Measurements from ENCODE around the gene NPHP4.

DNA sequence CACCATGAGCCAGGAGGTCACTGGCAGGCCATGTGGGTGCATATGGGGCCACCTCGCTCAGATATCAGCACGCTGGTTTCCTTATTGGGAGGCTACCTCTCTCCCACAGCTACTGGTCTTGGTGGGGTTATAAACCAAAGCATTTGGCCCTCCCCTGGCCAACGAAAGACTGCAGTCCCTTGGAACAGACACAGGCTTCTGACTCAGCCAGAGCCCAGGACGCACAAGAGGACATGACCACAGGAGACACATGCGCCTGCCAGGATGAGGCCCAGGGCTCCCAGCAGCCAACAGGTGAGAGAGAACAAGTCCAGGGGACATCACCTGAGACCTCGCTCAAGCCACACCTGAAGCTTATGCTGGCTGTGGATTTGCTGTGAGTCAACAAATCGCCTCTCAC lies 13.8 kb downstream of the NPHP4 start:
- TF ChIP-seq, protein P1, sequence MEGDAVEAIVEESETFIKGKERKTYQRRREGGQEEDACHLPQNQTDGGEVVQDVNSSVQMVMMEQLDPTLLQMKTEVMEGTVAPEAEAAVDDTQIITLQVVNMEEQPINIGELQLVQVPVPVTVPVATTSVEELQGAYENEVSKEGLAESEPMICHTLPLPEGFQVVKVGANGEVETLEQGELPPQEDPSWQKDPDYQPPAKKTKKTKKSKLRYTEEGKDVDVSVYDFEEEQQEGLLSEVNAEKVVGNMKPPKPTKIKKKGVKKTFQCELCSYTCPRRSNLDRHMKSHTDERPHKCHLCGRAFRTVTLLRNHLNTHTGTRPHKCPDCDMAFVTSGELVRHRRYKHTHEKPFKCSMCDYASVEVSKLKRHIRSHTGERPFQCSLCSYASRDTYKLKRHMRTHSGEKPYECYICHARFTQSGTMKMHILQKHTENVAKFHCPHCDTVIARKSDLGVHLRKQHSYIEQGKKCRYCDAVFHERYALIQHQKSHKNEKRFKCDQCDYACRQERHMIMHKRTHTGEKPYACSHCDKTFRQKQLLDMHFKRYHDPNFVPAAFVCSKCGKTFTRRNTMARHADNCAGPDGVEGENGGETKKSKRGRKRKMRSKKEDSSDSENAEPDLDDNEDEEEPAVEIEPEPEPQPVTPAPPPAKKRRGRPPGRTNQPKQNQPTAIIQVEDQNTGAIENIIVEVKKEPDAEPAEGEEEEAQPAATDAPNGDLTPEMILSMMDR (IDR thresholded peaks at IDR 0.05) = no peak
- TF ChIP-seq RELA (CRISPR knock-in tag; IDR thresholded peaks at IDR 0.05; ENCODE audit: borderline replicate concordance) = no peak
- no peak for TF ChIP-seq TCF7 (CRISPR knock-in tag; IDR thresholded peaks at IDR 0.05; ENCODE audit: low read depth)
- TF ChIP-seq, protein P2, sequence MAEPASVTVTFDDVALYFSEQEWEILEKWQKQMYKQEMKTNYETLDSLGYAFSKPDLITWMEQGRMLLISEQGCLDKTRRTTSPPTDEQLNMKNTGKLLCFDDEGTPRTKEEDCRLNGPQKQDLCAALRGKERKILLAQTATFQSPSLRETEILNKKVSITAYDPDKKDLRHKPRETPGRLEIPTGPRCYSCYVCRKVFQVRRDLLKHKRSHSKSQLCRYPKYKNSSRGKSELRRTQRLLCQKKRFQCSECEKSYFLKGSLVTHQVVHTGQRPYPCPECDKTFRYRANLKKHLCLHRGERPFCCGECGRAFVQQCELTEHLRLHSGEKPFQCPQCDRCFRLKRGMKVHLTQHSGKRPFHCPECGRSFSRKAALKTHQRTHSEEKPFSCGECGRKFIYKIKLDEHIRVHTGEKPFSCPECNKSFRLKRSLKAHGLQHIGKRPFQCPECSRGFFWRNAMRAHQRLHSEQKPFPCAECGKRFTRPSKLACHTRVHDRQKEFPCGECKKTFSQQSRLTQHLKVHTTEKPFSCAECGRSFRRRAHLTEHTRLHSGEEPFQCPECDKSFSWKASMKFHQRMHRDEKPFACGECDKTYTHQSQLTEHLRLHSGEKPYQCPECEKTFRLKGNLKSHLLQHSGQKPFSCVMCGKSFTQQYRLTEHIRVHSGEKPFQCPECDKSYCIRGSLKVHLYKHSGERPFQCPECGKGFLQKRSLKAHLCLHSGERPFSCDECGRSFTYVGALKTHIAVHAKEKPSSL (CRISPR knock-in tag; conservative IDR thresholded peaks at IDR 0.05) = no peak
- TF ChIP-seq, protein P3, sequence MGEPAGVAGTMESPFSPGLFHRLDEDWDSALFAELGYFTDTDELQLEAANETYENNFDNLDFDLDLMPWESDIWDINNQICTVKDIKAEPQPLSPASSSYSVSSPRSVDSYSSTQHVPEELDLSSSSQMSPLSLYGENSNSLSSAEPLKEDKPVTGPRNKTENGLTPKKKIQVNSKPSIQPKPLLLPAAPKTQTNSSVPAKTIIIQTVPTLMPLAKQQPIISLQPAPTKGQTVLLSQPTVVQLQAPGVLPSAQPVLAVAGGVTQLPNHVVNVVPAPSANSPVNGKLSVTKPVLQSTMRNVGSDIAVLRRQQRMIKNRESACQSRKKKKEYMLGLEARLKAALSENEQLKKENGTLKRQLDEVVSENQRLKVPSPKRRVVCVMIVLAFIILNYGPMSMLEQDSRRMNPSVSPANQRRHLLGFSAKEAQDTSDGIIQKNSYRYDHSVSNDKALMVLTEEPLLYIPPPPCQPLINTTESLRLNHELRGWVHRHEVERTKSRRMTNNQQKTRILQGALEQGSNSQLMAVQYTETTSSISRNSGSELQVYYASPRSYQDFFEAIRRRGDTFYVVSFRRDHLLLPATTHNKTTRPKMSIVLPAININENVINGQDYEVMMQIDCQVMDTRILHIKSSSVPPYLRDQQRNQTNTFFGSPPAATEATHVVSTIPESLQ (CRISPR knock-in tag; IDR thresholded peaks at IDR 0.05) = no peak
- TF ChIP-seq, protein P4, sequence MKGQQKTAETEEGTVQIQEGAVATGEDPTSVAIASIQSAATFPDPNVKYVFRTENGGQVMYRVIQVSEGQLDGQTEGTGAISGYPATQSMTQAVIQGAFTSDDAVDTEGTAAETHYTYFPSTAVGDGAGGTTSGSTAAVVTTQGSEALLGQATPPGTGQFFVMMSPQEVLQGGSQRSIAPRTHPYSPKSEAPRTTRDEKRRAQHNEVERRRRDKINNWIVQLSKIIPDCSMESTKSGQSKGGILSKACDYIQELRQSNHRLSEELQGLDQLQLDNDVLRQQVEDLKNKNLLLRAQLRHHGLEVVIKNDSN (CRISPR knock-in tag; IDR thresholded peaks at IDR 0.05) = no peak
- TF ChIP-seq, protein P5, sequence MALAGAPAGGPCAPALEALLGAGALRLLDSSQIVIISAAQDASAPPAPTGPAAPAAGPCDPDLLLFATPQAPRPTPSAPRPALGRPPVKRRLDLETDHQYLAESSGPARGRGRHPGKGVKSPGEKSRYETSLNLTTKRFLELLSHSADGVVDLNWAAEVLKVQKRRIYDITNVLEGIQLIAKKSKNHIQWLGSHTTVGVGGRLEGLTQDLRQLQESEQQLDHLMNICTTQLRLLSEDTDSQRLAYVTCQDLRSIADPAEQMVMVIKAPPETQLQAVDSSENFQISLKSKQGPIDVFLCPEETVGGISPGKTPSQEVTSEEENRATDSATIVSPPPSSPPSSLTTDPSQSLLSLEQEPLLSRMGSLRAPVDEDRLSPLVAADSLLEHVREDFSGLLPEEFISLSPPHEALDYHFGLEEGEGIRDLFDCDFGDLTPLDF (CRISPR knock-in tag; IDR thresholded peaks at IDR 0.05) = no peak
- TF ChIP-seq, protein P6, sequence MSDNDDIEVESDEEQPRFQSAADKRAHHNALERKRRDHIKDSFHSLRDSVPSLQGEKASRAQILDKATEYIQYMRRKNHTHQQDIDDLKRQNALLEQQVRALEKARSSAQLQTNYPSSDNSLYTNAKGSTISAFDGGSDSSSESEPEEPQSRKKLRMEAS (CRISPR knock-in tag; IDR thresholded peaks at IDR 0.05) = no peak
- TF ChIP-seq MYBL2 (CRISPR knock-in tag; IDR thresholded peaks at IDR 0.05) = no peak
- TF ChIP-seq, protein P7, sequence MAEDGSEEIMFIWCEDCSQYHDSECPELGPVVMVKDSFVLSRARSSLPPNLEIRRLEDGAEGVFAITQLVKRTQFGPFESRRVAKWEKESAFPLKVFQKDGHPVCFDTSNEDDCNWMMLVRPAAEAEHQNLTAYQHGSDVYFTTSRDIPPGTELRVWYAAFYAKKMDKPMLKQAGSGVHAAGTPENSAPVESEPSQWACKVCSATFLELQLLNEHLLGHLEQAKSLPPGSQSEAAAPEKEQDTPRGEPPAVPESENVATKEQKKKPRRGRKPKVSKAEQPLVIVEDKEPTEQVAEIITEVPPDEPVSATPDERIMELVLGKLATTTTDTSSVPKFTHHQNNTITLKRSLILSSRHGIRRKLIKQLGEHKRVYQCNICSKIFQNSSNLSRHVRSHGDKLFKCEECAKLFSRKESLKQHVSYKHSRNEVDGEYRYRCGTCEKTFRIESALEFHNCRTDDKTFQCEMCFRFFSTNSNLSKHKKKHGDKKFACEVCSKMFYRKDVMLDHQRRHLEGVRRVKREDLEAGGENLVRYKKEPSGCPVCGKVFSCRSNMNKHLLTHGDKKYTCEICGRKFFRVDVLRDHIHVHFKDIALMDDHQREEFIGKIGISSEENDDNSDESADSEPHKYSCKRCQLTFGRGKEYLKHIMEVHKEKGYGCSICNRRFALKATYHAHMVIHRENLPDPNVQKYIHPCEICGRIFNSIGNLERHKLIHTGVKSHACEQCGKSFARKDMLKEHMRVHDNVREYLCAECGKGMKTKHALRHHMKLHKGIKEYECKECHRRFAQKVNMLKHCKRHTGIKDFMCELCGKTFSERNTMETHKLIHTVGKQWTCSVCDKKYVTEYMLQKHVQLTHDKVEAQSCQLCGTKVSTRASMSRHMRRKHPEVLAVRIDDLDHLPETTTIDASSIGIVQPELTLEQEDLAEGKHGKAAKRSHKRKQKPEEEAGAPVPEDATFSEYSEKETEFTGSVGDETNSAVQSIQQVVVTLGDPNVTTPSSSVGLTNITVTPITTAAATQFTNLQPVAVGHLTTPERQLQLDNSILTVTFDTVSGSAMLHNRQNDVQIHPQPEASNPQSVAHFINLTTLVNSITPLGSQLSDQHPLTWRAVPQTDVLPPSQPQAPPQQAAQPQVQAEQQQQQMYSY (CRISPR knock-in tag; IDR thresholded peaks at IDR 0.05) = no peak
